AG04449 (cell line): ENCODE data around the gene LPP.

ENCODE experiments used
- CTCF ChIA-PET: fragments of 350-600 bp; formaldehyde crosslinking; extraction: SDS; loops from one replicate; lab custom pipeline; 2021; ENCODE audit warnings: antibody characterized with exemption; lab: Yijun Ruan, JAX
- POLR2A ChIA-PET: fragments of 400-600, 350-600 bp; formaldehyde crosslinking; extraction: SDS; loops from one replicate; lab custom pipeline; 2020; ENCODE audit warnings: antibody characterized with exemption, inconsistent platforms; lab: Yijun Ruan, JAX
- DNase-seq: peaks from one replicate; pipeline ENCODE4 v3.0.0-alpha.2; 2010; ENCODE audit warnings: low read depth, low spot score
- H3K4me3 ChIP-seq: 2 replicates; pipeline ENCODE4 v1.5.1; 2011; ENCODE audit warnings: low read depth, mild to moderate bottlenecking, control low read depth, low read length
- TF ChIP-seq, protein P1 (sequence below): IDR thresholded peaks from one replicate; pipeline ENCODE4 v1.5.1; 2011; ENCODE audit warnings: mild to moderate bottlenecking, moderate library complexity, low read length, control low read depth, inconsistent platforms; ENCODE audit not compliant: insufficient read depth; ENCODE audit errors: missing control alignments

LPP gene

DNA sequence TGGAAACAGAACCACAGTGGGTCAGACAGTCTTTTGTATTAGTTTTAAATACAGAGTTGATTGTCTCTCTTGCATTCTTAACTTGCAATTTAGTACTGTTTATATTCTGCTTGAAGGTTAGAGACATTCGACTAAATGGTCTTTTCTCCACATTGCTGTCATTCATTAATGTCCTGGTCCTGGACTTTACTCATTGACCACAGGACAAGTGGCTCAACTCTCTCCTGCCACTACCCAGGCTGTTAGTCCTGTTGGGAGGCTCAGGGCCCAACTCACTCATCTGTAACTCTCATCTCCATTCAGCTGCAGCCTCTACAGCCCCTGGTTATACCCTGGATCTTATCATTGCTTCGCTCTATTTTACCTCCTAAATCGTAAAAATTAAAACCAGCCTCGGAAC, 427.4 kb downstream of the LPP start:
- TF ChIP-seq, protein P1, sequence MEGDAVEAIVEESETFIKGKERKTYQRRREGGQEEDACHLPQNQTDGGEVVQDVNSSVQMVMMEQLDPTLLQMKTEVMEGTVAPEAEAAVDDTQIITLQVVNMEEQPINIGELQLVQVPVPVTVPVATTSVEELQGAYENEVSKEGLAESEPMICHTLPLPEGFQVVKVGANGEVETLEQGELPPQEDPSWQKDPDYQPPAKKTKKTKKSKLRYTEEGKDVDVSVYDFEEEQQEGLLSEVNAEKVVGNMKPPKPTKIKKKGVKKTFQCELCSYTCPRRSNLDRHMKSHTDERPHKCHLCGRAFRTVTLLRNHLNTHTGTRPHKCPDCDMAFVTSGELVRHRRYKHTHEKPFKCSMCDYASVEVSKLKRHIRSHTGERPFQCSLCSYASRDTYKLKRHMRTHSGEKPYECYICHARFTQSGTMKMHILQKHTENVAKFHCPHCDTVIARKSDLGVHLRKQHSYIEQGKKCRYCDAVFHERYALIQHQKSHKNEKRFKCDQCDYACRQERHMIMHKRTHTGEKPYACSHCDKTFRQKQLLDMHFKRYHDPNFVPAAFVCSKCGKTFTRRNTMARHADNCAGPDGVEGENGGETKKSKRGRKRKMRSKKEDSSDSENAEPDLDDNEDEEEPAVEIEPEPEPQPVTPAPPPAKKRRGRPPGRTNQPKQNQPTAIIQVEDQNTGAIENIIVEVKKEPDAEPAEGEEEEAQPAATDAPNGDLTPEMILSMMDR: no peak
- no peak for DNase-seq
- POLR2A ChIA-PET: no interaction called here
- H3K4me3 ChIP-seq: no peak overlapping the region
- CTCF ChIA-PET: no interaction called here

DNA sequence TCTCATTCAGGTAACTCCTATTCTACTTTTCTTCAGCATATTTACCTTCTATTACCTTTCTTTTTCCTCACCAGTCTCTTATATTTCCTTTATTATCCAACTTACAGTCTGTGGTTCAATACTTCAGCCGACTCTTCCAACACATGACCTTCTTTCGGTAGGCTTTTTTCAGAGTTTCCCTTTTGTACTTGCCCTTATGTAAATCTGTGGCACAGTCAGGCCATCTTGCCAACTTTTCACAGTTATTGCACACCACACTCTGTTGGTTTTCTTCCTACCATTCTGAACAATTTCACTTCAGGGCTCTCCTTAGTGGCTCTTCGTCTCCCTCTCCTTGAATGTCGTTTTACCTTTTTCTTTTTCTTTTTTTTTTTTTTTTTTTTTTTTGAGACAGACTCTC, 427.8 kb downstream of the LPP start:
- TF ChIP-seq, protein P1: no peak

DNA sequence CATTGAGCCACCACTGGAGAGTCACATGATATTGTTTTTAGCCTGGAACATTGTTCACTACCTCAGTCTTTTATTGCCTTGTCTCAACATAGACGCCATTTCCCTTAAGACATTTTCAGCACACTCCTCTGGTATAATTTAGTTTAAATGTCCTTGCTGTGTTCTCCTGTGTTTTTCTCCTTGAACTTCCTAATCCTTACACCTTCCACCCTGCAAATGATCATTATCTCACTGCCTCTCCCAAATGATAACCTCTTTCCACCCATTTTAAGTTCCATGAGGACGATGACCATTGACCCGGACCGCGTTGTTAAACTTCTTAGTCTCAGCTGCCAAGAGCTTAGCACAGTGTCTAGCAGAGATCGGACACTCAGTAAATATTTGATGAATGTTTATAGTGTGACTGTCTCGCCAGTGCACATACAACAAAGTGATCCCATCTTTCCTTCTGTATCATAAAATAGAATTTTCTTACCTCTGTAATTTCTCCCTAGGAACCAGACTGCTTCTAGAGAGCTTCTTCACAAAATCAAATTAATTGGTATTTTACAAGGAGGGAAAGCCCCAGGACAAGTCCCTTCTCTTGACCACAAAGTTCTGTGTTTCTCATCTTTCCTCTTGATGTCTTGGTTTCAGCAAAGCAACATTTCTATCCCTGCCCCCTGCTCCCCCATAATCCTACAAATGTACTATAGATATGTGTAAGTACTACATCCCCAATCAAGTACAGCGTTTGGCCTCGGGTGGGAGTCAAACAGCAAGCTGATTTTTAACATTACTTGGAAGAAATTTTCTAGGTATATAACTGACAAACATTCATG, 429.6 kb downstream of the LPP start:
- CTCF ChIA-PET: interaction anchor here (1.0 to 2.2 kb wide), 4 partner anchors 10 to 845 kb away, joined by 3 to 6 read pairs (median 4); no protein-coding TSS in a partner anchor
- POLR2A ChIA-PET: interaction anchor here (0.8 kb wide), 1 partner anchor 10 kb away, joined by 3 read pairs; no protein-coding TSS in a partner anchor
- DNase-seq: no peak

More for the DNA sequence above, 427.8 kb downstream of the LPP start:
- H3K4me3 ChIP-seq: no peak overlapping the region
- ChIA-PET POLR2A (interaction anchor here (0.6 kb wide), 1 partner anchor 181 kb away, joined by 3 read pairs; no protein-coding TSS in a partner anchor), CTCF (no interaction called here)
- no peak for DNase-seq

DNA sequence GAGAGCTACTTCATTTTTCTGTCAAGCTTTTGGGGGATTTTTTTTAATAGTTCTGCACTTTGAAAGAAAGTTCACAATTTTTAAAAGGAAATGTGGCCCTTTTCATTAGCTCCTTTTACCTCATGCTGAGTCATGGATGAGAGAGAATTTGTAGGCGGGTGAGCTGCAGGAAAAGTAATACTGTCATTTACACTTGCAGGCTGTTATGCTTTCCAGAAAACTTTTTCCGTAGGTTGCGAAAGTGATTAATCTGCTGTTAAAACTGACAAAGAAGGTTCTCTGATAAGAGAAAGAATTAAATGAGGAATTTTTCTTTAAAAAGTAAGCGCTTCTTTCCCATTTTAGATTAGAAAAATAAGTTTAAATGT, 430.2 kb downstream of the LPP start:
- POLR2A ChIA-PET: interaction anchor here (0.8 kb wide), 1 partner anchor 10 kb away, joined by 3 read pairs; no protein-coding TSS in a partner anchor
- CTCF ChIA-PET: interaction anchor here (1.0 to 2.2 kb wide), 4 partner anchors 9 to 846 kb away, joined by 3 to 6 read pairs (median 4); no protein-coding TSS in a partner anchor
- no peak for DNase-seq
- TF ChIP-seq, protein P1: no peak
- H3K4me3 ChIP-seq: no peak overlapping the region

More for the DNA sequence above, 429.6 kb downstream of the LPP start:
- TF ChIP-seq, protein P1: no peak
- H3K4me3 ChIP-seq: no peak overlapping the region

DNA sequence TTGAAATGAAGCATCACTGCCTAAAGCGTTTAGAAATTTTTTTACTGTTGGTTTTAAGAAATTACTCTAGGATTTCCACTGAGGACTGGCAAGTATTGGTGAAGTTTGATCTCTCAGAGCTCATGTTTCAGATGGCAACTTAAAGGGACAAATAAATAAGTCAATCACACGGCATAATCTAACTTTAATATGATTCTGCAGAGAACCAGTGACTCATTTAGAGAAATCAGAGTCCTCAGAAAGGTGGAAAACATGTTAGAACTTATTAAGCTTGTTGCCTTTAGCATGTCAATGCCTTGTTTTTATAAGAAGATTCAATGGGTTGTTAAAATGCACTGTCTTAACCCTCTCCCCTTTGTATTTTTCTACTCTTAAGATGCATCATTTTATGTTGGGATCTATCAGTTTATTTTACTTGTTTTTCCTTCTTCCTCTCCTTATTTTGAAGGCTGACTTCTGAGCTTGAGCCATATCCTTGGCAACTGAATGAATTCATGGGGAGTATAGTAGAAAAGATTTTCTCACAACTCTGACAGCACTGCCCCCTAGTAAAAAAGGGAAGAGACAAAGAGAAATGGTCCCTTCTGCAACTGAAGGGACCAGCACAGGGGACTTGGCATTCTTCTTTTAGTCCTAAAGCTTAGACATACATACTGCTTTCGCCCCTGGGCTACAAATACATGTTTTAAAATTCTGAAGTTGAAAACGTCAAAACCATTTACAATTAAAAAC, 431.2 kb downstream of the LPP start:
- POLR2A ChIA-PET: no interaction called here
- TF ChIP-seq, protein P1: no peak
- CTCF ChIA-PET: interaction anchor here (0.5 to 2.2 kb wide), 7 partner anchors 9 to 844 kb away, joined by 3 to 6 read pairs (median 3); no protein-coding TSS in a partner anchor
- DNase-seq: no peak
- H3K4me3 ChIP-seq: no peak overlapping the region

DNA sequence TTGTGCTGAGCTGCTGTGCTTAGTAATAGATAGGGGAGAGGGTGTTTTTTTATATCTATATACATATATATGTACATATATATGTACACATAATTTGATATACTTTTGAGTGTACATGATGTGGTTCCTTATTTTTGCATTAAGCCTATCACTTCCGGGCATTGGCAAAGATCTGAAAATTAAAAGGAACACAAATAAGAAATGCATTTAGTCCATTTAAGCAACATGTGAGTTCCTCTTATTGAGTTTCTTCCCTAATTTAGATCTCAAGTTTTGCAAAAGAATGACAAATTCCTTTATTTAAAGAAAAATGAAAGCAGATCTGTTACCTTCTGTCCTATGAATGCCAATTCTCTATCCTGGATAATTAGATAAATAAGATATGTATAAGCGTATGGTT, 435.1 kb downstream of the LPP start:
- TF ChIP-seq, protein P1: no peak
- DNase-seq: no peak
- H3K4me3 ChIP-seq: no peak overlapping the region
- POLR2A ChIA-PET: no interaction called here
- CTCF ChIA-PET: interaction anchor here (0.8 kb wide), 1 partner anchor 16 kb away, joined by 3 read pairs; no protein-coding TSS in a partner anchor
